ENCODE measurements around the gene ZNF597.
A peak's percentile ranks its signal among the peaks of the same experiment; 100 is the strongest.

The ZNF597 gene

GRCh38 chr16:3457434-3458252 is 14.3 kb upstream of the ZNF597 start:
- peak overlapping the region; percentile 81 to 86 for H3K4me3 Mint-ChIP-seq
- peaks cover 19% of the 10 kb centered on the region for H3K36me3 Mint-ChIP-seq (ENCODE audit: insufficient read depth)
- ATAC-seq (replicated peaks), result peak; percentile 87
- peak; percentile 88 to 92 (median 91) for DNase-seq
- H3K27ac Mint-ChIP-seq, result peak overlapping the region; percentile 83 to 93
- H3K27me3 Mint-ChIP-seq, result no peaks in the 10 kb centered on the region
- H3K9me3 Mint-ChIP-seq, result no peaks in the 10 kb centered on the region
- H3K4me1 Mint-ChIP-seq (ENCODE audit: low read depth in 2 of 2), result peaks cover 38 to 44% of the 10 kb centered on the region in 2 donors

- Mint-ChIP-seq H3K27me3 (no peaks in the 10 kb centered on the region), H3K9me3 (no peaks in the 10 kb centered on the region), H3K27ac (no peak overlapping the region), H3K36me3 (ENCODE audit: insufficient read depth) (peaks cover 19% of the 10 kb centered on the region), H3K4me3 (no peak overlapping the region), H3K4me1 (ENCODE audit: low read depth in 2 of 2) (peaks cover 19 to 28% of the 10 kb centered on the region in 2 donors)
- ATAC-seq (replicated peaks) (no peak), DNase-seq (no peak)
Observed at GRCh38 chr16:3454631-3455147, 11.4 kb upstream of the ZNF597 start.

- Mint-ChIP-seq H3K27ac (no peak overlapping the region), H3K4me1 (ENCODE audit: low read depth in 2 of 2) (peaks cover 13 to 22% of the 10 kb centered on the region in 2 donors), H3K27me3 (no peaks in the 10 kb centered on the region), H3K9me3 (no peaks in the 10 kb centered on the region), H3K36me3 (ENCODE audit: insufficient read depth) (peaks cover 20% of the 10 kb centered on the region), H3K4me3 (no peak overlapping the region)
- DNase-seq, result no peak
- no peak for ATAC-seq (replicated peaks)
Observed at GRCh38 chr16:3454093-3454492, 10.8 kb upstream of the ZNF597 start.

- Mint-ChIP-seq H3K9me3 (no peaks in the 10 kb centered on the region), H3K27ac (peak overlapping the region; percentile 92 to 96), H3K27me3 (no peaks in the 10 kb centered on the region), H3K4me1 (ENCODE audit: low read depth in 2 of 2) (peaks cover 4 to 18% of the 10 kb centered on the region in 2 donors), H3K4me3 (peak overlapping the region; percentile 86 to 94), H3K36me3 (ENCODE audit: insufficient read depth) (peaks cover 34% of the 10 kb centered on the region)
- ATAC-seq (replicated peaks), result peak; percentile 62
- DNase-seq, result peak in 2 of 3 experiments; percentile 17 to 21
Observed at GRCh38 chr16:3444032-3444388, 706 bp upstream of the ZNF597 start.

- Mint-ChIP-seq H3K9me3 (no peaks in the 10 kb centered on the region), H3K4me3 (no peak overlapping the region), H3K4me1 (ENCODE audit: low read depth in 2 of 2) (peaks cover 4 to 18% of the 10 kb centered on the region in 2 donors), H3K27me3 (peaks cover 0 to 6% of the 10 kb centered on the region in 2 donors), H3K36me3 (ENCODE audit: insufficient read depth) (peaks cover 36% of the 10 kb centered on the region), H3K27ac (no peak overlapping the region)
- no peak for ATAC-seq (replicated peaks)
- no peak for DNase-seq
Observed at GRCh38 chr16:3439637-3440036, 3.7 kb downstream of the ZNF597 start.

- H3K4me3 Mint-ChIP-seq, result no peak overlapping the region
- ATAC-seq (replicated peaks) (no peak), DNase-seq (no peak)
- H3K27me3 Mint-ChIP-seq, result peaks cover 0 to 6% of the 10 kb centered on the region in 2 donors
- H3K9me3 Mint-ChIP-seq, result no peaks in the 10 kb centered on the region
- peaks cover 11% of the 10 kb centered on the region for H3K36me3 Mint-ChIP-seq (ENCODE audit: insufficient read depth)
- H3K27ac Mint-ChIP-seq, result peak overlapping the region in 1 of 2 donors; percentile 55
- H3K4me1 Mint-ChIP-seq (ENCODE audit: low read depth in 2 of 2), result peaks cover 10 to 16% of the 10 kb centered on the region in 2 donors
Observed at GRCh38 chr16:3434373-3434772, 8.9 kb downstream of the ZNF597 start.

GRCh38 chr16:3431779-3432219 is 11.5 kb downstream of the ZNF597 start:
- peak; percentile 90 for ATAC-seq (replicated peaks)
- H3K9me3 Mint-ChIP-seq, result no peaks in the 10 kb centered on the region
- peak overlapping the region; percentile 48 to 56 for H3K4me3 Mint-ChIP-seq
- peak overlapping the region; percentile 49 to 80 for H3K27ac Mint-ChIP-seq
- H3K4me1 Mint-ChIP-seq (ENCODE audit: low read depth in 2 of 2), result peaks cover 10 to 14% of the 10 kb centered on the region in 2 donors
- no peaks in the 10 kb centered on the region for H3K27me3 Mint-ChIP-seq
- peak; percentile 38 to 44 (median 43) for DNase-seq
- H3K36me3 Mint-ChIP-seq (ENCODE audit: insufficient read depth), result peaks cover 5% of the 10 kb centered on the region

- no peak for ATAC-seq (replicated peaks)
- peaks cover 5 to 6% of the 10 kb centered on the region in 2 donors for H3K9me3 Mint-ChIP-seq
Observed at GRCh38 chr16:3413730-3414379, 29.4 kb downstream of the ZNF597 start.

GRCh38 chr16:3408561-3409197 is 34.6 kb downstream of the ZNF597 start:
- no peak overlapping the region for H3K4me3 Mint-ChIP-seq
- no peak for DNase-seq
- H3K4me1 Mint-ChIP-seq (ENCODE audit: low read depth in 2 of 2), result peaks cover 1 to 4% of the 10 kb centered on the region in 2 donors
- H3K9me3 Mint-ChIP-seq, result peaks cover 0 to 10% of the 10 kb centered on the region in 2 donors
- H3K27ac Mint-ChIP-seq, result no peak overlapping the region
- peaks cover 24% of the 10 kb centered on the region for H3K36me3 Mint-ChIP-seq (ENCODE audit: insufficient read depth)
- H3K27me3 Mint-ChIP-seq, result no peaks in the 10 kb centered on the region
- ATAC-seq (replicated peaks), result no peak

More at GRCh38 chr16:3413730-3414379, 29.4 kb downstream of the ZNF597 start:
- Mint-ChIP-seq H3K4me1 (ENCODE audit: low read depth in 2 of 2) (no peaks in the 10 kb centered on the region), H3K4me3 (no peak overlapping the region), H3K27ac (no peak overlapping the region), H3K36me3 (ENCODE audit: insufficient read depth) (peaks cover 7% of the 10 kb centered on the region), H3K27me3 (no peaks in the 10 kb centered on the region)
- DNase-seq, result no peak

- Mint-ChIP-seq H3K4me1 (ENCODE audit: low read depth in 2 of 2) (peaks cover 24 to 38% of the 10 kb centered on the region in 2 donors), H3K36me3 (ENCODE audit: insufficient read depth) (peaks cover 22% of the 10 kb centered on the region), H3K27me3 (no peaks in the 10 kb centered on the region), H3K27ac (peak overlapping the region; percentile 82 to 87), H3K4me3 (peak overlapping the region; percentile 89 to 91), H3K9me3 (peaks cover 0 to 4% of the 10 kb centered on the region in 2 donors)
- ATAC-seq (replicated peaks) (no peak), DNase-seq (peak in 1 of 3 experiments; percentile 1)
Observed at GRCh38 chr16:3401719-3402397, 41.4 kb downstream of the ZNF597 start.

GRCh38 chr16:3400779-3401688 is 42.3 kb downstream of the ZNF597 start, which contains the start of the genes ZNF174 and ZSCAN32:
Gene ZNF174 (plus strand): TSS chr16:3401215. CDS start chr16:3402005, 790 bp downstream.
Gene ZSCAN32 (minus strand): TSS chr16:3401004. CDS start chr16:3397557, 3,447 bp downstream.
- Mint-ChIP-seq H3K9me3 (peaks cover 0 to 1% of the 10 kb centered on the region in 2 donors), H3K4me1 (ENCODE audit: low read depth in 2 of 2) (peaks cover 31 to 45% of the 10 kb centered on the region in 2 donors), H3K27me3 (no peaks in the 10 kb centered on the region), H3K4me3 (peak within 1 kb of the TSS; percentile 89 to 91), H3K27ac (peak within 1 kb of the TSS; percentile 82 to 87), H3K36me3 (ENCODE audit: insufficient read depth) (peaks cover 16% of the 10 kb centered on the region)
- ATAC-seq (replicated peaks) (peak; percentile 96), DNase-seq (peak; percentile 98 to 99 (median 98))

GRCh38 chr16:3400446-3400778 is 42.9 kb downstream of the ZNF597 start:
- ATAC-seq (replicated peaks) (no peak), DNase-seq (no peak)
- H3K9me3 Mint-ChIP-seq, result no peaks in the 10 kb centered on the region
- H3K4me1 Mint-ChIP-seq (ENCODE audit: low read depth in 2 of 2), result peaks cover 35 to 48% of the 10 kb centered on the region in 2 donors
- H3K4me3 Mint-ChIP-seq, result peak overlapping the region; percentile 89 to 91
- H3K36me3 Mint-ChIP-seq (ENCODE audit: insufficient read depth), result peaks cover 12% of the 10 kb centered on the region
- peak overlapping the region; percentile 82 to 87 for H3K27ac Mint-ChIP-seq
- no peaks in the 10 kb centered on the region for H3K27me3 Mint-ChIP-seq
